Measurements from ENCODE around the gene TRIM40.

DNA sequence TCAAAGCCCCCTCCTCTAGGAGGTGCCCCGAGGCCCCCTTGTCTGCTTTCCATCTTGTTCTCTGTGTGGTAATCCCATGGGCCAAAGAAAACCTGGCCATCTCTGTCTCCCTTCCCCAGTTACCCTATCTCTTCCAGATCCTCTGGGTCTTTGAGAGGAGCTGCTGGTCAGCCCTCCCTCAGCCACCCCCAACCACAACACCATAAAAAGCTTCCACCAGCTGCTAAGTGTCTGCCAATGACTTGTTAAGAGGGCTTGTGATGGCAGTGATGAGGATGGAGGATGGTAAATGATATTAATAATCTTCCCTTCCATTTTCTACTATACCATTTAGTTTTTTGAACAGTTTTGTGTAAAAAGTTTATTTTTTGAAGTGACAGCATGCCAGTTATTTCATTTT, 60.0 kb downstream of the TRIM40 start:
- no peak for TF ChIP-seq TAF1 (IDR thresholded peaks at IDR 0.05; ENCODE audit: low read depth, low read length)
- TF ChIP-seq POLR2A (IDR thresholded peaks at IDR 0.05; ENCODE audit: low read depth, low read length) = no peak
- no peak for TF ChIP-seq POLR2AphosphoS5 (IDR thresholded peaks at IDR 0.05; ENCODE audit: low read depth, low read length)
- TF ChIP-seq PAX5 (IDR thresholded peaks at IDR 0.05; ENCODE audit: insufficient read depth, low read length, severe bottlenecking) = no peak
- no peak for TF ChIP-seq SPI1 (IDR thresholded peaks at IDR 0.05; ENCODE audit: low read depth, low read length)

All from GM12891 (cell line).